ENCODE measurements around the gene RCOR1. TPM values are rescaled to one million over a fixed set of nuclear protein-coding genes. Genes with fewer than 3 reads are reported as not detected.
A peak's percentile ranks its signal among the peaks of the same experiment; 100 is the strongest.

Gene RCOR1
- total RNA-seq, 1 experiment from 2014 or later = 34.1 TPM

DNA sequence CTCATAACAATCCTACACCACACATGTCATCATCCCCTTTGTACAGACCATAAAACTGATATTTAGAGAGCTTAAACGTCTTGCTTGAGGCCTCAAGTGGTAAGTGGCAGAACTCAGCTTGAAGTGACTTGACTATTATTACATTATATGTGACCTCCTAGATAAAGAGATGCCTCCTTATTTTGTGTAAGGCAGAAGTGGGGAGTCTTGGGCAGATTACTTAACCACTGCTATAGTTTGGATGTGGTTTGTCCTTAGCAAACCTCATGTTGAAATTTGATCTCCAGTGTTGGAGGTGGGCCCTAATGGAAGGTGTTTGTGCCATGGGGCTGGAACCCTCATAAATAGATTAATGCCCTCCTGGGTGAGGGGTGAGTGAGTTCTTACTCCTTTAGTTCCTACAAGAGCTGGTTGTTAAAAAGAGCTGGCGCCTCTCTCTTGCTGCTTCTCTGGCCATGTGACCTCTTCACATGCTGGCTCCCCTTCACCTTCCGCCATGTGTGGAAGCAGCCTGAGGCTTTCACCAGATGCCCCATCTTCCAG is 37.4 kb downstream of the RCOR1 start:
- Histone ChIP-seq H3K23ac (ENCODE audit: insufficient read length, low read depth, low read length) (no peak overlapping the region), H3T11ph (ENCODE audit: low read length) (no peak overlapping the region), H2BK120ac (ENCODE audit: low read depth, low read length, poor library complexity, severe bottlenecking) (no peak overlapping the region), H4K91ac (ENCODE audit: insufficient read length, low read depth, low read length) (no peak overlapping the region), H2BK20ac (ENCODE audit: low read depth, low read length, poor library complexity, severe bottlenecking) (no peak overlapping the region), H2AK5ac (ENCODE audit: insufficient read length, low read length) (no peak overlapping the region), H3K9ac (ENCODE audit: extremely low read depth, insufficient read length, low read length) (no peak overlapping the region), H3K79me1 (ENCODE audit: insufficient read depth, low read depth, low read length, poor library complexity, severe bottlenecking) (peaks cover 22% of the 10 kb centered on the region), H3K56ac (ENCODE audit: insufficient read length, low read depth, low read length) (no peak overlapping the region), H3K79me2 (ENCODE audit: insufficient read depth, low read length) (peaks cover 9% of the 10 kb centered on the region; the same call in 1 of the 2 replicates), H3K4me1 (ENCODE audit: insufficient read depth, low read length) (peaks cover 2% of the 10 kb centered on the region), H4K20me1 (ENCODE audit: control insufficient read depth, insufficient read depth, insufficient read length) (no peaks in the 10 kb centered on the region), H3K23me2 (ENCODE audit: insufficient read length, low read depth, low read length, poor library complexity, severe bottlenecking) (no peaks in the 10 kb centered on the region), H3K4me2 (ENCODE audit: insufficient read depth, insufficient read length, low read length) (no peak overlapping the region), H4K5ac (ENCODE audit: insufficient read length, low read depth, low read length) (no peak overlapping the region), H2BK5ac (ENCODE audit: insufficient read length, low read length) (no peak overlapping the region), H3K4ac (ENCODE audit: low read depth, low read length) (no peak overlapping the region), H3K27ac (ENCODE audit: insufficient read length, low read depth, low read length) (no peak overlapping the region), H3K18ac (ENCODE audit: insufficient read length, low read depth, low read length) (no peak overlapping the region), H3K14ac (ENCODE audit: insufficient read depth, low read length) (no peak overlapping the region), H3K27me3 (ENCODE audit: insufficient read depth, low read length) (no peaks in the 10 kb centered on the region), H3K9me3 (ENCODE audit: control insufficient read depth, low read depth, low read length) (no peaks in the 10 kb centered on the region), H2BK15ac (ENCODE audit: low read depth, low read length) (no peak overlapping the region), H2BK12ac (ENCODE audit: insufficient read length, low read depth, low read length) (no peak overlapping the region), H4K8ac (replicated peaks; ENCODE audit: insufficient read length, low read depth, low read length) (no peak overlapping the region), H2AFZ (ENCODE audit: low read length) (no peak overlapping the region)
- Mint-ChIP-seq H3K27ac (peak overlapping the region; percentile 62 to 87 (median 82); a peak in 6 of 7 replicates), H3K4me1 (peaks cover 31 to 33% of the 10 kb centered on the region in 2 experiments), H3K9me3 (no peaks in the 10 kb centered on the region), H3K27me3 (ENCODE audit: low read depth) (no peaks in the 10 kb centered on the region), H3K36me3 (ENCODE audit: insufficient read depth in 1 of 3, low read depth in 3 of 3) (peaks cover 0 to 3% (median 0%) of the 10 kb centered on the region in 3 experiments; a peak in 1 of 7 replicates), H3K4me3 (peak overlapping the region in 1 of 2 experiments; percentile 54; a peak in 1 of 5 replicates)
- no CpG with 5 or more reads among the region's 3 CpGs for WGBS (ENCODE audit: extremely low coverage, insufficient read length, low lambda C conversion rate)
- TF ChIP-seq, protein P1, sequence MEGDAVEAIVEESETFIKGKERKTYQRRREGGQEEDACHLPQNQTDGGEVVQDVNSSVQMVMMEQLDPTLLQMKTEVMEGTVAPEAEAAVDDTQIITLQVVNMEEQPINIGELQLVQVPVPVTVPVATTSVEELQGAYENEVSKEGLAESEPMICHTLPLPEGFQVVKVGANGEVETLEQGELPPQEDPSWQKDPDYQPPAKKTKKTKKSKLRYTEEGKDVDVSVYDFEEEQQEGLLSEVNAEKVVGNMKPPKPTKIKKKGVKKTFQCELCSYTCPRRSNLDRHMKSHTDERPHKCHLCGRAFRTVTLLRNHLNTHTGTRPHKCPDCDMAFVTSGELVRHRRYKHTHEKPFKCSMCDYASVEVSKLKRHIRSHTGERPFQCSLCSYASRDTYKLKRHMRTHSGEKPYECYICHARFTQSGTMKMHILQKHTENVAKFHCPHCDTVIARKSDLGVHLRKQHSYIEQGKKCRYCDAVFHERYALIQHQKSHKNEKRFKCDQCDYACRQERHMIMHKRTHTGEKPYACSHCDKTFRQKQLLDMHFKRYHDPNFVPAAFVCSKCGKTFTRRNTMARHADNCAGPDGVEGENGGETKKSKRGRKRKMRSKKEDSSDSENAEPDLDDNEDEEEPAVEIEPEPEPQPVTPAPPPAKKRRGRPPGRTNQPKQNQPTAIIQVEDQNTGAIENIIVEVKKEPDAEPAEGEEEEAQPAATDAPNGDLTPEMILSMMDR (conservative IDR thresholded peaks at IDR 0.05) = no peak
- DNase-seq = no peak
